ENCODE data around the gene ESYT1.
"Not testable (repeated sequence)": the region's sequence is repeated elsewhere in the genome, so short reads cannot be mapped to it uniquely, and the experiment has no call there.

Gene ESYT1

GRCh38 chr12:56104815-56105608 lies 23.1 kb upstream of the ESYT1 start:
- no peak for DNase-seq

GRCh38 chr12:56105609-56105902 lies 22.5 kb upstream of the ESYT1 start:
- no peak for DNase-seq

- no peak for DNase-seq
These were observed 20.8 kb upstream of the ESYT1 start for GRCh38 chr12:56107242-56107641.

DNA sequence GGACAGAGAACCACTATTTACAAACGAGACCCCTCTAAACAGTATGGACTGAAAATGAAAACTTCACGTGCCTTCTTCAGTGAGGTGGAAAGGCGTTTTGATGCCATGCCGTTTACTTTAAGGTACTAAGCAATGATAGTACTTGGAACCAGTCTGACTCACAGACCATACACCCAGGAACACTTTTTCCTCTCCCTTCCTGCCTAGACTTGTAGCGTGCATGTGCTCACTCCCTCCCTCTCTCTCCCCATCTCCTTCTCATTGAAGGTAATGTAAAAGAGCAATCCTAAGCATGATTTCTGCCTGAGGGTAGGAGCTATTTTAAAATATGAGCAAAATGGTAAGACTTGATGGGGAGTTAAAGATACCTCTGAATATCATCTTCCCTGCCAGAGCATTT lies 17.5 kb upstream of the ESYT1 start:
- DNase-seq: no peak

DNA sequence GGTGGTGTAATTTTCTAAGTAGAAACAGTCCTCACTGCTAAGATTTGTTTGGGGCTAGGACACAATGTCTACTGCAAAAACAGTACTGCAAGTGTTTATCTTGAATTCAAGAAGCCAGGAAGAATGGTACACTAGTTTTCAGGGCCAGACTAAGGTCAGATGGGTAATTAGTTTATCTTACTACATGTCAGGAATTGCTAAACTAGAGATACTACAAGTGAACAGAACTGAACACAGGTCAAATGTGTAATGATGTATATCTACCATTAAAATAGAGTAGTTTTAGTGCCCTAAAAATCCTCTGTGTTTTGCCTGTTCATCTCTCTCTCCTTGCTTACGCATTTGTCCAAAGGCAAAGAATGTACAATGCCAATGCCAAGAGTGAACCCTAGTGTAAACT lies 14.0 kb upstream of the ESYT1 start:
- no peak for DNase-seq

DNA sequence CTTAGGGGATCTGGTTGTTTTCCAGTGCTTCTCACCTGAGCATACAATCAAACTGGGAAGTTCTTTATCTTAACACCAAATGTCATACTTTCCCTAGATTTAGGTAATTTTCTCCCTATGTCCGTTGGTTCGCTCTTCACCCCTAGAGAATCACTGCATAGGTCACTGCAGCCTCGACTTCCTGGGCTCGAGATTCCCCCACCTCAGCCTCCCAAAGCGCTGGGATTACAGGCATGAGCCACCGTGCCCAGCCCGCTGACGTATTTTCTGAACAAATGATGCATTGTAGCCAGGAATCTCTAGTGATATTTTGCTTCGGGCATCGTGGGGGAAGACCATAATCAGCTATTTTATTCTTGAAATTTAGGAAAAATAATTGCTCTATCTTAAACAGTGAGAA lies 12.7 kb upstream of the ESYT1 start:
- peak; percentile 31 for DNase-seq

- peak; percentile 96 for DNase-seq
These were observed 11.6 kb upstream of the ESYT1 start, which contains the start of gene RPL41 for GRCh38 chr12:56116267-56117081. Gene RPL41 (plus strand): TSS chr12:56116633.

- DNase-seq: not testable (repeated sequence)
These were observed 10.9 kb upstream of the ESYT1 start for GRCh38 chr12:56117082-56117706.

GRCh38 chr12:56117778-56118687 lies 10.0 kb upstream of the ESYT1 start, which contains the start of gene ZC3H10:
Gene ZC3H10 (plus strand): TSS chr12:56118266. CDS start chr12:56120563, 2,297 bp downstream.
- DNase-seq: peak; percentile 98

DNA sequence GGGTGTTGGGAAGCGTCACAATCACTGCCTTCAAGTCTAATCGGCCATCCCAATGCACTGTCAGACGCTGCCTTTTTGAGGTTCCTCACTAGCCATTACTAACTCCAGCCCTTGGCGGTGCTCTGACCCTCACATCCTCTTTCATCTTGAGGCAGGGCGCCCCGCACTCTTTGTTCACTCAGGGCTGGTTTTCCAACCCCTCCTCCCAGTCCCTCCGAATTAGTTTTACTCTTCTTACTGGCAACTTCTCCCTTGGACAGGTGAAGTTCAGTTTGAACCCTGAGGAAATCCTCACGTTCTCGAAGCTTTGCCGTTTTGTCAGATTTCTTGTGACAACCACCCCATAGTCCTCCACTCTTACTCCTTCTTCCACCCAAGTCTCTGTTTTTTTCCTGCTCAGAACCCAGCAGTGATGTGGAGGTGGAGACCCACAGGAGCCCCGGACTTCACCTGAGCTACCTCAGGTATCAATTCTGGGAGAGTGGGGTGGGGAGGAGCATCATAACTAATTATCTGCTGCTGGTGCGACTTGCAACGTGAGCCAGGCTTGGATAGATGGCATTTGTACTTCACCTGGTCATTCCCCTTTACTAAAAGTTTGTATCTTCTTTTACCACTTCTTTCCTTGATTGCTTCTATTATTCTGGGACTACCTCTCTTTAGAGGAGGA lies 9.2 kb upstream of the ESYT1 start:
- DNase-seq: no peak

GRCh38 chr12:56119361-56119796 lies 8.7 kb upstream of the ESYT1 start:
- peak; percentile 78 for DNase-seq

DNA sequence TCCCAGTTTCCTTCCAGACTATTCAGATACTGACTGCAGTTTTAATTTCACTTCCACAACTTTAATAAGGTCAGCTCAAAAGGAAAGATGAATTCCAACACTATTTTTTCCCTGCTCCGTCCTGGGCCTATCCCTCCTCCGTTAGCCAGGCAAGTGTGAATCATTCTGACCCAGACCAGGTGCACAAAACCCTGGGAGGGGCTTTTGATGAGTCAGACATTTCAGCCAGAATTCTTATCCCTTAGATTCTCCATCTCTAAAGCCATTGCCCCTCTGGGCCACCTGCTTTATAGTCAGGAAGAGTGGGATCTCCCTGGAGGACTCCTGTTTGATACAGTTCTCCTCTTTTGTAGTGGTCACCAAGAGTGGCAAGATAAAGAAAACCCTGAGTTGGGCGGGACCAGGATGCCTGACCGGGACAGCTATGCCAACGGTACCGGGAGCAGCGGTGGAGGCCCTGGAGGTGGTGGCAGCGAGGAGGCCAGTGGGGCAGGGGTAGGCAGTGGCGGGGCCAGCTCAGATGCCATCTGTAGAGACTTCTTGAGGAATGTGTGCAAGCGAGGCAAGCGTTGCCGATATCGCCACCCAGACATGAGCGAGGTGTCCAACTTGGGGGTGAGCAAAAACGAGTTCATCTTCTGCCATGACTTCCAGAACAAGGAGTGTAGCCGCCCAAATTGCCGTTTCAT lies 7.8 kb upstream of the ESYT1 start:
- DNase-seq: no peak

DNA sequence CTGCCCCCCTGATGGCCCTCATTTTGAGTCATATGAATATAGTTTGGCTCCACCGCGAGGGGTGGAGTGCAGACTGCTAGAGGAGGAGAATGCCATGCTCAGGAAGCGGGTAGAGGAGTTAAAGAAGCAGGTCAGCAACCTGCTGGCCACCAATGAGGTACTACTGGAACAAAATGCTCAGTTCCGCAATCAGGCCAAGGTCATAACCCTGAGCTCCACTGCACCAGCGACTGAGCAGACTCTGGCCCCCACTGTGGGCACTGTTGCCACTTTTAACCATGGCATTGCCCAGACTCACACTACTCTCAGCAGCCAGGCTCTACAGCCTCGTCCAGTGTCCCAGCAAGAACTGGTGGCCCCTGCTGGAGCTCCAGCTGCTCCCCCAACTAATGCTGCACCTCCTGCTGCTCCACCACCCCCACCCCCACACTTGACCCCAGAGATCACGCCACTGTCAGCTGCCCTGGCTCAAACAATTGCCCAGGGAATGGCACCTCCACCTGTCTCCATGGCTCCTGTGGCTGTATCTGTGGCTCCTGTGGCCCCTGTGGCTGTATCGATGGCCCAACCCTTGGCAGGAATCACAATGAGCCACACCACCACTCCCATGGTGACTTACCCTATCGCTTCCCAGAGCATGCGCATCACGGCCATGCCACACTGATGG lies 6.7 kb upstream of the ESYT1 start:
- no peak for DNase-seq

DNA sequence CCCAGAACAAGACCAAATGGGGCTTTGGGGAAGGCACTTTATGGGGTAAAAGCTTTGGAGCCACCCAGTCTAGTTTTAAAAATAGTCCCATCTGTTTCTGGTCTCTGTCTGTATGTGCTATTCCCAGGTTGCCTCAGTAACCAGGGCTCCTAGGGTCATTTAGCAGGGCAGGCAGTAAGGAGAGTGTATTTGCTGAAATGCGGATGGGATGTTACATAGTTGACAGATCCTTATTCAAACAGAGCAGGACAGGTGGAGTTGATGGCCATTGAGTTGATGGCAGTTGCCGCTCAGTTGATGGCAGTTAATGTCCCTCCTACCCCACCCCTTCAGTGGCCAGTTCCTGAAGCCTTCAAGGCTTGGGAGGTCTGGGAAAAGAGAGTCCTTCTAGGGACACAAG lies 5.4 kb upstream of the ESYT1 start:
- DNase-seq: peak; percentile 62

DNA sequence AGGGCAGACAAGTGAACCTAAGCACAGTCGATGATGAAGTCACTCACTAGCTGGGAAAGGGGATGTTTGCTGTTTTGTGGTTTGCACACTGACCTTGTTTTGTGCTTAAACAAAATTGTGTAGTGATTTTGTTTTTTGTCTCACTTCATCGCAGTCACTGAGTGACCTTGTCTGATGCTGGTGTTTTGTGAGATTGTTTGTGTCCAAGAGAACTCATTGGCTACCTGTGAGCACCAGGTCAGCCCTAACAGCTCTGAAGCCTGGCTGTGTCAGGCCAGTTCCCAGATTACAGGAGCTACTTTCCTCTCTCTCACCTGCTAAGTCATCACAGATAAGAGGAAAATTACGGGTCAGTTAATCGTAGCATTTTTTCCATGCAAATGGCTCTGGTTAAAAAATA lies 3.9 kb upstream of the ESYT1 start:
- DNase-seq: no peak

DNA sequence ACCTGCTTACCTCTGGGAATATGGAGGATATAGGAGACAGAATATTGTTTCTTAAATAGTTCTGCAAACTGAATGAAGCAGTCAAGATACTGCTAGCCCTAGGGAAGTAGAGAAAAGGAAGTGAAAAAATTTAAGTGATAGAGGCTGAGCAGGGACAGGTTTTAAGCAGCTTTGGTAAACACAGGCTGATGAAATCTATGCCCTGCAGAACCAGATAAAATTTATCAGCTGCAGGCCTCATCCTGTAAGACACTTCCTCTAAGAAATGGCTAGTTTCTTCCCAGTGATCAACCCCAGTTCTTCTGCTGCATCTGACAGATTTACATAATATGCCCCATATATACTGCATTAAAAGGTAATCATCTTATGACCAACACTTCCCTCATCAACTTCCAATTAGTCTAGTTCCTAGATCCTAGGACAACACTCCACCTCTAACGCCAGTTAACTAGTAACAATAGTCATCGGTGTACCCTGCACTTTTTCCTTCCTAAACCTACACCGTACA lies 1.3 kb upstream of the ESYT1 start:
- no peak for DNase-seq

- no peak for DNase-seq
These were observed 581 bp upstream of the ESYT1 start for GRCh38 chr12:56127485-56127887.

DNA sequence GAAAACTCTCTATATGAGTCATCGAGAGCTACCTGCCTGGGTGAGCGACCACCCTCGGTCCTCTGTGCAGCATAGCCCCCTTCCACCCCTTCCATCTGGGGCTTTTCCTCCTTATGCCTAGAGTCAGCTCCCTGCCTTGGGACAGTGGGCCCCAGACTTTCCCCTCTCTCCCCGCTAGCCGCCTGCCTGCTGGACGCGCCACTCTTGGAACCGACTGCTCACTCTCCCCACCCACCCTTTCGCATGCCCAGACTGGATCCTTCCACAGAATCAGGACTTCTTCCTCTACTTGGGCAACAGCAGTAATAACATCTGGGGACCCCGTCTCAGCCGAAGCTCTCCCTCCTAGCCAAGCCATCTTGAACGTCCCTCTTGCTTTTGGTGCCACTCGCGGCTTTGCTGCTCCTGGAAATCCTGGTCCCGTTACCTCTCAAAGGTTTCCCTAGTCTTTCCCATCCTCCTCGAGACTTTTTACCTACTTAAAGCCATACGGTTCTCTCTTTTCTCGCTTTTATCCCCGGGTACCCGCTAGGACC lies 671 bp downstream of the ESYT1 start:
- DNase-seq: no peak

DNA sequence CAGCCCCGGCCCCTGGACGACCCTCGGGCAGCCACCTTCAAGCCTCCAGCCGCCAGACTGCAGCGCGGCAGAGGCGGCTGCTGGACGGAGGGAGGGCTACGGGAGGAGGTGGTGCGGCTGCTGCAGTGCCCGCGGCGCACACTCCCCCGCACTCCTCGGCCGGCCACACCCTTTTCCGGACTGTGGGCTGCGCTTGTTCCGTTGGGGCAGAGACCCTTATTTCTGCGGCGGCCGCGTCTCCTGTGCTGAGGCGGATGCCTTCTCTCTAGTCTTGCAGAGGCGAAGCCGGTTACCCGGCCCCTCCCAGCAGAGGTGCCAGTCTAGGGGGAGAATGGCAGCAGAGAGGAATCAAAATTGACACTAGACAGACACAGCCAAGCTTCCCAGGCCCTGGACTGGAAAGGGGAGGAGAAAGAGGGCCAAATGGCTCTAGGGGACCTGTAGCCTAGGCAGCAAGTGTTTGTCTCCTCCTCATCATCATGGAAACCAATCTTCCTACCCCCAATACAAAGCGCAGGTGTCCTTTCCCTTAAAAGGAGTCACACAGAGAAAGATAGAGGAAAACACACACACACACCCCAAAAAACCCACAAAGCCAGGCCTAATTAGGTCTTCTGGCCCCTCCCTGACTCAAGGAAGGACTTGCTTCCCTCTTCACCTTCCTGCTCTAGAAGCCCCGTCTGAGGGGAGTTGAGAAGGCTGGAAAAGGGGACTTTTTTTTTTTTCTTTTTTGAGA lies 1.3 kb downstream of the ESYT1 start:
- peak; percentile 70 for DNase-seq

Data from NCI-H510A treated with DMSO at 0.1 percent for 48 hours (cell line).